ENCODE data around the gene LRP1B. TPM values are rescaled to one million over a fixed set of nuclear protein-coding genes. Genes with fewer than 3 reads are reported as not detected.

LRP1B gene
- polyA plus RNA-seq, 1 donor = 3.7 TPM

DNA sequence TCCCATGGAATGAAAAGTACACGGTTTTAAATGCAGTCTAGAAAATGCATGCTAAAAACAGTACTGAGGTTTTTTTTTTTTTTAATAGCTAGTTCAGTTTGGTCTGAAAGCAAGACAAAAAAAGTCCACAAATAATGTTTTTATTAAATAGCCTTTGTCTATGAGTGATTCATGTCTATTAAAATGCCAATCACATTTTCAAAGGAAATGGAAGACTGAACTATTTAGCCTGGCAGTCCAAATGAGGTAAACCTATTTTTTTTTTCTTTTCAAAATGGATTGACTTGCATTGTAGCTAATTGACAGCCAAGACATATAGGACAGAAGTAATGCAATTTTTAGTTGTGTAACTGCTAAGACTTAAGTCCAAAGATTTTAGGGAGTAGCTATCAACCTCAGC lies 90.3 kb downstream of the LRP1B start:
- no peak for DNase-seq

DNA sequence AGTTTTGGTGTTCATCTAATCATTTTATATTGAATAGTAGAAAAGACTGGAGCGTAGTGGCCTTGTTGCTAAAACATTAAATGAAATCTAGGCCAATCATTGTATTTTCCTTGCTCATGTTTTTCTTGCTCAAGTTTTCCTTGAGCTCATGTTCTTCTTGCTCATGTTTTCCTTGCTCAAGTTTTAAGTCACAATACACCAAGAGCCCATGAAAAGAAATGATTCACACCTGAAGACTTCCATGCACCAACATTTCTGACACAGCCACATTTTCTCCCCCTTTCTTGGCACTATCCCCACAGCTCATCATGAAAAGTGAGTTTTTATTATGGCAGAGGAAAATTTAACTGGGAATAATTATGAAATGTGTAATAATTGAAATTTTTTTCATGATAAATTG lies 92.0 kb downstream of the LRP1B start:
- no peak for DNase-seq

DNA sequence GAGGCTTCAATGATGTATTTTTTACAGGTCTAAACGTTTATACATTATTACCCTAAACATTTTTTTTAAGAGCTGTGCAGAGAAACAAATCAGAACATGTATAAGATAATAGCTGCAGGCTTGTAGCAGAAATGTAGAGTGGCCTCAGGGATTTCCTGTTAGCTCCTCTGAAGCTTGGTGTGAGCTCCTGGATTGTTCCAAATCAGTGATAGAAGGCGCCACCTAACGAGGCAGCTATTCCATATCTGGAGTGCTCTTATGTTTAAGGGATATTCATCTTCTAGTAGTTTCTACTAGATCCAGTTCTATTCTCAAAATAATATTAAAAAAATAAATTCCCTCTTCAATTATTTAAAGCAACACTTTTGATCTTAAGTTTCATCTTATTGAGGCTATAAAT lies 93.1 kb downstream of the LRP1B start:
- no peak for DNase-seq

DNA sequence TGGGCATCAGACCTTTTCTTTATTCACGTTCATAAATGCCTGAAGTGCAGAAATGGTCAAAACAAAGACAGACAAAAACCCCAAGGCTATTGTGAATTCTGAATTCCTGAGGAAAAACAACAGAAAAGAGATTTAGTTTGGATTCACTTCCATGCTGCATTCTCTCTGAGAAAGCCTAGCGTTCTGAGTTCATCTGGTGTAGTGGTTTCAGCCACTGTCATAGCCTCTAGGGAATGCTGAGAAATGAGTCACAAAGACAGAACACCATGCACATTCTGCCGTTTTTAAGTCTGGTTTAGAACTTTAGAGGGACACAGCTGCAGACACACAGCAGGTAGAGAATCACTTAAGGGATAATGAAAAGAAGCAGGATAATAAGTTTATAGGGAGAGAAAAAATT lies 93.8 kb downstream of the LRP1B start:
- DNase-seq = no peak

DNA sequence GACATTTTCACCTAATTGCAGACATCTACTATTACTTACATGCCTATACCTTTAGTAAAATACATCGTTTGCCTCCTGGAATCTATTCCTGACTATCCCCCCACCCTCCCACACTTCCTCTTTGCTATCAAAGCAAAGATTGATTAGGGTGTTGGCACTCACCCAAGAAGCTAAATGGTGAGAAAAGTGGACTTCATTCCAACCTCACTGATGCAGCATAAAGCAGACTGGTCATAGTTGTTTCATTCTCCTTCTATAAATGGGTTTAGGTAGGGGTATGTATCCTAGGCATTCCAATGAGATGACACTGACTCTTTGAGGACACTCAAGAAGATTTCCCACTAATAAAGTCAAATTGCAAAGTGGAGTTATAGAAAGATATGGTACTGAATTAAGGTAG lies 97.4 kb downstream of the LRP1B start:
- DNase-seq = no peak

DNA sequence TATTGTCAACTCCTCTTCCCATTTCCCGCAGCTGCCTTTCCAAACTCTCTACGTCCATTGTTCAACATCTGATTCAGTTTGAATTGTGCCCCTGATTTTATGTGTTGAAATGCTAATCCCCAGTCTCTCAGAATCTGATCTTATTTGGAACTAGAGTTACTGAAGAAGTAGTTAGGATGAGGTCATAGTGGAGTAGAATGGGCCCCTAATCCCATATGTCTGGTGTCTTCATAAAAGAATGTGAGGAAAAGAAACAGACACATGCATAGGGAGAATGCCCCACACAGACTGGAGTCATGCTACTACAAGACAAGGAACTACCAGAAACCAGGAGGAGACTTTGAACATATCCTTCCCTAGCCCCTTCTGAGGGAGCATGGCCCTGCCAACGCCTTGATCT lies 99.2 kb downstream of the LRP1B start:
- no peak for DNase-seq

DNA sequence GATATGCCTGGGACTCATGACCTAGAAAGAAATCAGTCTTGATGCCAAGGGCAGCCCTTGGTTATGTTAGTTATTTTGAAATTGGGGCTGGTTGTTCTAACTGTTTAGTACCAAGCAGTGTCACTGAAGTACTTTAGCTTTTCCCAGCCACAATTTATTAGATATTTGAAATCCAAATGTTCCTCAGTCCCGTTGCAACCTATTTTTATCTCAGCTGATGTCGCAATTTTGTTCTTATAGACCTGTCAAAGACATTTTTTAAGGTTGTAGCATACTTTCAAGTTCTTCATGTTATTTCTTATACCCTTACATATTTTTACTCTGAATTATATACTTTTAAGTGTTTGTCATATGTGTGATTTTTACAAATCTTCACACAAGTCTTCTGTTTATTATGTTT lies 100.1 kb downstream of the LRP1B start:
- no peak for DNase-seq

DNA sequence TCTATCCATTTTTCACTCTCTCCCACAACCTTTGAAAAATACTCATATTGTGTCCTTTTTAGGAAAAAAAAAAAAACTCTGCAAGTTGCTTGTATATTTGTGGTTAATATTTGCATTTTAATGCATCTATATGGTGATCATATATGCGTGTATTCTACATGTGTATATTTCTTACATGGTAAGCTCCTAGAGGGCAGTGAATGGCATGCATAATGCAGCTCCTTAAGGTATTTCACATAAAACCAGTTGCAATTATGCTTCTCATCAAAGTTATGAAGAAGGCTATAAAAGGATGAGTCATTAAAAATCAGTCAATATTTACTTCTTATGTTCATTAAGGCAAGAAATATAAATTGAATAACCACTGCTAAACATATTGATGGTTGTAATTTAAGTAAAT lies 100.8 kb downstream of the LRP1B start:
- DNase-seq = no peak

DNA sequence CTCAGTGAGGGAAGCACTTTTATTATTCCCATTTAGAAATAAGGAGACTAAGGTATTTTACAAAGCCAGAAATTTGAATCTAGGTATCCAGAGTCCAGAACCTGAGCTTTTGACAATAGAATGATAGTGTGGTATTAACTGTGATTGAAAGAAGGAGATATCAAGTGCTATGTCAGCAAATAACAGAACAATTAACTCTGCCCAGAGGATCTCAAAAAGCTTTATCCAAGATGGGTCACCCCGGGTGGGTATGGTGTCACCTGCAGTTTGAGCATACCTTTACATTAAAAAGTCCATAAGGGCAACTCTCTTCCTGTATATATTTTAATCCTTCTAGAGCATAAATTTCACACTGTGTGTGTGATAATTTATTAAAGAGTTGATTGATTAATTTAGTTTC lies 105.4 kb downstream of the LRP1B start:
- no peak for DNase-seq

DNA sequence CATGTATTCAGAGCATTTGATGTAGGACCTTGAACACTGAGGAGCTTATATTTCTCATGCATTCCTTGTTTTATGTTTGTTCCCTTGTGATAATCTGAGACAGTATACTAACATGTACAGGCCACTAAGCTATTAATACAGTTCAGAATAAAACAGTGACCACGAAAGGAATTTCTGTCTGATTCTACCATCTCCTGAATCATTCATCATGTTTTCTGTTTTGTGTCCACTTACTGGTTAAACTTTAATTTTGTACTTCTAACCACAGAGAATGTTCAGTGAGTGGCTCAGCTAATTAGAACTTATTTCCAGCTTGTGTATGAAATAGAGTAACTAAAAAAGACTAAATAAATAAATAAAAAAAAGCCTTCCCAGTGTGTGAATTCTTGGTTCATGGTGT lies 110.4 kb downstream of the LRP1B start:
- no peak for DNase-seq

DNA sequence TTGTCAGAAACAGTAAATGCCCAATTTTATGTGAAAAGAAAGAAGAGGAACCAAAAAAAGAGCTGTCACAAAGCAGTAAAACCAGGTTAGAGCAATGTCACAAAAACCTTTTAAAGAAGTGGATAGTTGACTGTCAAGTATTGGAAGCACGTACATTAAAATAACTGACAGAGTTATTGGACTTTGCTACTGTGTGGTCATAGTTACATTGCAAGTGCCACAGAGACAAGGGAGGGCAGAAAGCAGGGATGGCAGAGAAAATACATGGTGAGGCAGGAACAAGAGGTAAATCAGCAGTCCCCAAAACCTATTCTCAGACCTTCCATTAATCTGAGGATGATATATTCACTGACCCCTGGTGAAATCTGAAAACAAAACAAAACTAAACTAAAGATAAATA lies 116.3 kb downstream of the LRP1B start:
- DNase-seq = no peak

DNA sequence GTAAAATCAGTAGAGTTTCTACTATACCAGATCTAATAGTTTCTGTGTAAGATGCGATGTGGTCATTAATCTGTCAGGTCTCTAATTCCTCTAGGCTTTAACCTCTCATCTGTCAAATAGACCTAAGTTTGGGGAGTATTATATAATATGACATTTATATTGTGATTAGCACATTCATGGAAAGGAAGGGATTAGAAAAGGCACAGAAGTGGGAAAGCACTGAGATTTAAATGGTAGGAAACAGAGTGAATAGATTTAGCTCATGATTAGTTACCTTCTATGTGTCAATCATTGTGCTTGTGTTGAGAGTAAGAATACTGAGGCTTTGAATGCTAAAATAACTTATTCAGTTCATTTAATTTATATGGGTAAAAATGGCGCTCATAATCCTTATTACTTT lies 118.0 kb downstream of the LRP1B start:
- no peak for DNase-seq

DNA sequence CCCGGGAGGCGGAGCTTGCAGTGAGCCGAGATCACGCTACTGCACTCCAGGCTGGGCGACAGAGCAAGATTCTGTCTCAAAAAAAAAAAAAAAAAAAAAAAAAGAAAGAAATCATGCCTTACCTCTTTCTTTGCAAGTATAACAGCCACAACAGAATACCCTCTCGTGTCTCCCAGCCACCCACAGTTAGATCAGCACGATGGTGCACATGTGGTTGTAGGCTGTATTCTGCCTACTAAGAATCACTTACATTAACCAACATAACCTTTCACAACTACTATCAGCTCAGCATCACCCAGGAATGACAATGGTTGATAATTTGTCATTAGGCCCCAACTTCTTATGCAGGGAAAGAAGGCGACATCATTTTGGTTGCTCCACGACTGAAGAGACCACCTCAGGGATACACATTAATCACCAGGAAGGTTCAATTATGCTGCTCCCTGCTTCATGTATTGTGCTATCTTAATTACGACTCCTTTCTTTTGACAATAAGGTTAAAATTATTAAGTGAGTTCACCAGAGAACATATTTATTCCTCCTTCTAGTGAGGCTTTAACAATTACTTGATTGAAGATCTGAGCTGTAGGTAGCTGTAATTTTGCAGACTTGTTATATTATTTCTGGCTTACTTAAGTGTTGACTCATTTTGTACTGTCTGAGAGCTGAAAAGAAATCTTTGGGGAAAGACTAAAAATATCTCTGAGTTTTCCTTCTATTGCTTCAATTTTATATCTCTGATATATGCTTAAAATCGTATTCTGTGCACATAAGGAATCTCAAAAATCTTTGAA lies 120.1 kb downstream of the LRP1B start:
- no peak for DNase-seq

DNA sequence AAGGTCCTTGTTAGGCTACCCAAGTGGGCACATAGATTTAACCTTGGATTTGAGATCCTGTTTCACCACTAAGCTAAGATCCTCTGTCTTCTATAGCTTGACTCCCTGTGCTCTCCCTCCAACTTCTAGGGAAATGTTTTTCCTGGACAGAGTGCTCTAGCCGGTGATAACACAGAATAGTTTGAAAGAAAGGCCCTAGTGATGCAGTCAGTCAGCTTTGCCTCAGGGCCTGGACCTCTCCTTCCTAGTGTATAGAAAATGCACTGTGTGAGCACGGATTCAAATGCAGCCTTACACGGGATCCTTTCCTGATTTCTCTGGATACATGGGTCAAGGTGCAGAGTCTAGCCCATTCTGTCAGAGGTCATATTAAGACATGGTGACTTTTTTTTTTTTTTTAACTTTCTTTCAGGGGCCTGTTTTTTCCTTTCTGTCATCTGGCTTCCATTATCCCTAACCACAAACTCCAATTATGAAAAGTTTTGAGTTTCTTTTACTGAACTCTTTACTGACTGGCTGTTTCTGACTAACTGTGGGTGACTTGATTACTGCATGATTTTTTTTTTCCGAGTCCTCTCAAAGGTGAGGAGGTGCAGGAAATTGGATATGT lies 122.6 kb downstream of the LRP1B start:
- DNase-seq = no peak

DNA sequence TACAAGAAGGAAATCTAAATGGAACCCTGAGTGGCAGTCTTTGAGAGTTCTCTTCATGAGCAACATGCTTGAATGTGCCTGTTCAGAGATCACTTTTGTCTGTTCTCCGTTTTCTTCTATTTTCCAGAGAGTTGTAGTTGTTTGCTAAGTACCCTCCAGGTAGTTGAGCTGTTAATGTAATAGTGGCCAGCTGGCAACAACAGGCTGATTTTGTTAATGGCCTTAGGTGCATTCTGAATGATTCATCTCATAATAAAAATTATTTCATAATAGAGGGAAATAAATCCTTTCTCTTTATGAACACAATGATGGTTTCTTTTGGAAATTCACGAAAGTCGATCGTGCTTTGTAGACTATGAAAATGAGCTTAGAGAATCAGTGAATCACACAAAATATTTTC lies 136.8 kb downstream of the LRP1B start:
- DNase-seq = no peak

DNA sequence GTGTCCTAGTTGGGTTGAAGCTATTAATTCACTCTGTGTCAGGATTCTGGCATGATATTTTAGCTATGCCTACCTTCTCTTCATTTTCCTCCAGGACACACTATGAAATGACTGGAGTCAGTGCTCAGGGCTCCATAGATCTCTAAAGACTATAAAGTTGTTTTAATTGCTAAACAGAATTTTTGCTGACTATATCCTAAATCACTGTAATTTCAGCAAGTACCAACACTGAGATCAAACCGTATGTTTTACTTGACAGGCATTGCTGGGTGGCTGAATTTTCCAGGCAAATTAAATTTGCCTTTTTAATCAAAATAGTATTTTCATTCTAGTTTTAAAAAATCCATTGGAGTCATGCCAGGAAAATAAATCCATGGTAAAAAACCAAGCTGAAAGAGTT lies 138.1 kb downstream of the LRP1B start:
- DNase-seq = no peak

DNA sequence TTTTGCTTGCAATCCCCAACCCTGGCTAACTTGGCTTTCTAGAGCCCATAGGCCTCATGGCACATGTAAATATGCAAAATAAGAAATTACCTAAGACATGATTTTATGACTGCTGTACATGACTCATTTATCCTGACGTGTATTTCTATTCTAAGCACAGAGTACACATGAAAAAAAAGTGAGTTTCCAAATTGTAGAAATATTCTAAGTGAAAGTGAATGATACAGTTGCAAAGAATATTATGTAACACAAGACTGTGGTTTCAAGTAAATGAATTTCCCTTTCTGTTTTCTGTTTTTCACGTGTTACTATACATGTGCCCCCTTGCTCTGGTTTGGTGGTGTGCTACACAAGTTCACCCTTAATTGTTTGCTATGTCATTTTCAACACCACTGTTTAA lies 162.4 kb downstream of the LRP1B start:
- no peak for DNase-seq

DNA sequence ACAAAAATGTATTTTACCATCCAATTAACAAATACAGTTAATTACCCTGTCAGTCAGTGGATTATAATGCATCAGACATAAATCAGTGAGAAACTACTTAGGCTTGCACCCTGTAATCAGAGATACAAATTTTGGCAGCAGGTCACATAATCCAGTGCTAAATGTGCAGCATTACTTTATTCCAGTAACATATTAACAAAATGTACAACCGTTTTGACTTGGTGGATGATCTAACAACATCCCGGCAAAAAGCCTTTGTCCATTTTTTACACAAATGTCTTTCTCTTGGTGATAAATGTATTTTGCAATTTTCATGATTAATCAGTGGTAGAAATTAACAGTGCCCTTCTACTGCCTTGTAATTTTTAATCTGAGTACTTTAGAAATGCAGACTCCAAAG lies 162.8 kb downstream of the LRP1B start:
- no peak for DNase-seq

DNA sequence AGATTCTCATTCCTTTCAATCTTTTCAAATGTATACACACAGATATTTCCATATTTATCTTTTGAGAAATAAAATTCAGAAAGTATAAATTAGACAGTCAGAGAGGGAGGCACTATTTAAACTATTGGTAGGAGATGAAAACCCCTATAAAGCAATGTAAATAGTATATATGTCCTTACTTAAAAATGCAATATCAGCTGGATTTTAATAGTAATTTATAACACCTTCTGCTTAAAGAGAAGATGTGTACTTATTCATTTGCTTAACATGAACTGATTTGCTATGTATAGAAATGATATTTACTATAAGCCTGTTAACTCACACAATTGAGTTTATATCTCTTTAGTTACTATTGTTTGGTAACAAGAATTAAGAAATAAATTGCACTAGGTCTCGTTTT lies 163.3 kb downstream of the LRP1B start:
- DNase-seq = no peak

DNA sequence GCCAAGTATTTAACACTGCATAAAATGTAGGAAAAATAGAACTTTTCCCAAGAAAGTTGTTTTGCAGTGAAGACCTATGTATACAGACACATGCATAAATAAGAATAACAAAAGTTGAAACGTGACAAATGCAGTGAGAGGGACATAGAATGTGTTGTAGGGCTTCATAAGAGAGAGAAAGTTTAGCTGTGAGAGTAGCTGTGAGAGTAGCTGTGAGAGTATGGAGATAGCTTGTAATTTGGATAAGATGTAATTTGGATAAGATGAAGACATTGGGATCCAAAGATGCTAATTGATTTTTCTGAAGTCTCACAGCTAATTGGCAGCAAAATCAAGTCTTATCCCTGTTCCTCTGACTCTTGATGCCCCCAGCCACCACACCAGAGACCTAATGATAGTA lies 170.9 kb downstream of the LRP1B start:
- DNase-seq = no peak

DNA sequence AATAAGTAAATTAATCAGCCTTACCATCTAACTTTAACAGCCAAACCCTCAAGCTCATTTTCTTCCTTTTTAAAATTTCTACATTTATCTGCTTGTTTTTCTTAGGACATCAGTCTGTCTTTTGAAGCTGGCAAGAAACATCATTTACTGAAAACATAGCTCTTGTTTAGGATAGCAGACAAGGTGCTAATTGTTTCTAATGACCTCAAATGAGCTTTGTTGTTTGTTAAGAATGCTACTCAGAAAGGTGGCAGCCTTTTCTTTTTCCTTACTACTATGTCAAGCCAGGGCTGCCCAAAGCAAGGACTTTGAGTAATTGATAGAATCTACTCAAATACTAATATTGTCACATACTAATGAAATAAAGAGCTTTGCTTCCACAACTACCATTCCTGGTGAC lies 171.8 kb downstream of the LRP1B start:
- no peak for DNase-seq

DNA sequence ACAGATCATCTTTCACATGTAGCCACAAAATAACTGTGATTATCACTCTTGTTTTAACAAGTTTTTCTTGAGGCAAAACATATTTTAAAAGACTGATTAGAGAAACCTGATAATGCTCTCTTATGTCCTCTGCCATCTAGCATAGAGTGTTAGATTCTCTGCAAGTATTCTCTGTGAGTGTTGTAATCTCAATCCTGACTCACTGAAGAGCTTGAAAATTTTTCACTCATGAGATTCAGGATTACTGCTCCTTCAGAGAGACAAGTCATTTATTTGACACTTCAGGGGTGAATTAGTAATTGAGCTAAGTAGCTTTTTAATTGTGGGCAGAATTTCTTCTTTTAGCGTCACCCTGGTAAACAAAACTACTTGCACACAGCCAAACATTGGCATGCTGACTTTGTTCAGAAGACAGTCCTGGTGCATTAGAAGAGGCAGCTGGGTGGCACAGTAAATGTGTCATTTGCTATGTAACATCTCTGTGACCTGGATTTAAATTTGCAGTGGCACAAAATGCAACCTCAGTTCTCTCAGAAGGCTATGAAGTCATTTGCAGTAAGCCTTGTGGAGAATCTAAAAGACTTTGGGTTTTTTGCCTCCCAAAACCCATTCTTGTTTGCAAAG lies 172.9 kb downstream of the LRP1B start:
- DNase-seq = no peak

DNA sequence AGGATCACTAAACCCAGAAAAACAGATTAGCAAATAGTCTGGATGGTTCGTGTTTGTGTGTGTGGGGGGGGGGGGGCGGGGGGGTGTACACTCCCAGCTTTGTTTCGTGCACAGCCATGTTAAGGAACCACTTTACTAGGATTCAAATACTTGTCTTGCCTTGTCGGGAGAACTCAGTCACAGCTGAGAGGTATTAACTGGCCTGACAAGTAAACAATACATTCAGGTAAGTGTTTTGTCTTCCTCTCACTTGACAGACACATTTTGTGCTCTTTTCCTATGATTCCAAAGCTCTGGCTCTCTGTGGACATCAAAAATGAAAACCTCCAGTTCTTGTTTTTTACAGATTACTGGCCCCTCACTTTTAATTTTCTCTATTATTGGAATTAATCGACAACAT lies 173.5 kb downstream of the LRP1B start:
- no peak for DNase-seq

DNA sequence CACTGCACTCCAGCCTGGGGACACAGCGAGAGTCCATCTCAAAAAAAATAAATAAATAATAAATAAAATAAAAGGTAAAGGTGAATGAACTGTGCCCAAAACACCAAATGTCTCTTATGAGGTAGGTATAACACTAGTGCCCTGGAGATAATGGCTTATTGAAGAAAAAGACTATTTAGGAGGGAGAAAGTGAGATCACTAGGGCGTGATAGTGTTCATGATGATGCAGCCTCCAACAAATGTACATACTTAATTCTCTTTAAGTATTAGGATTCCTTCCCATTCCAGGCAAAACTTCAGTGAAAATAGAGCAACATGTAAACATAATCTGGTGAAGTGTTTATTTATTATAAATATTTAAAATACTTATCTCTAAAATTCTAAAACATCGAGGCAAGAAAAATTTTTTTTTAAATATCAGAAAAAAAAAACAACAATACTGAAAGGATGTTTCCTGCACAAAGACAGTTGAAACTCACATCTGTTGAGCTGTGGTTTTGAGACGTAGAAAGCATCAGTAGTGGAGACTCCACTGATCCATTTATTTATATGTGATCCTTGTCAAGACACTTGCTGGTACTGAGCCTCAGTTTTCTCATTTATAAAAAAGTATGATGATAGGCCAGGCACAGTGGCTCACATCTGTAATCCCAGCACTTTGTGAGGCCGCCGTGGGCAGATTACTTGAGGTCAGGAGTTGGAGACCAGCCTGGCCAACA lies 183.3 kb downstream of the LRP1B start:
- no peak for DNase-seq

Measured in hindlimb muscle (tissue), 1 donor.